ENCODE results near the gene FARP1.

DNA sequence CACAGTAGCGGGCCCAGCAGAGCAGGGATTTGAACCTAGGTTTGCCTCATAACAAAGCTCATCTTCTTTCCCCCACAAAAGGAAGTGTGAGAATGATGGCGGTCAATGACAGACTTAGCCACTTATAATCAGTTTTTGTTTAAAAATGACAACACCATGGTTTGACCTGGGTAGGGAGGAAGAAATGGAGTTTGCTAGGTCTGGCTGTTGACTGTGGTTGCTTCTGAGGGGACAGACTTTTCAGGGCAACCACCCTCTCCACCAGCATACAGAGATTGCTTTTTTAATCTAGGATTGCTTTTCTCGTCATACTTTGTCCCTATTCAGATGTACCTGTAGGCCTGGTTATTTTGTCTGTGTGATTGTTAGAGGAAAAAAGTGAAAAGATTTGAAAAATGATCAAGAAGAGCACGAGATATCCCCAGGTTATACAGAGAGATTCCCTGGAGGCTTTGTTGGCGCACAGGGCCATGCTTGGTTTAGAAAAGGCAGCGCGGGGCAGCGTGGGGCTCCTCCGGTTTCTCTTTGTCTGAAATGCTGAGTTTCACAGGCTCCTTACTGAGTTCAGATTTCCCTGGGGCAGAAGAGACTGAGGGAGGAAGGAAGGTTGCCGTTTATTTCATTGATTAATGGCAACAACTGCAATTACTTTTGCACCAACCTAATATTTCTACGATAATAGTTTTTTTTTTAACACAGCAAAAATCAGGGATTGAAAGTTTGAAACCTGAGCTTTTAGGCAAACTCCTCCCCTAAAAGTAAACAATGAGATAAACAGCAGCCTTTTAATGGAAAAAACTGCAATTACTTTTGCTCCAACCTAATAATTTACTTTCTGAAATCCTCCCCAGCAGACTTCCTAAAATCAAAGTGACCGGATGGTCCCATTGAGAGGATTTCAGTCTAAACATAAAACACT, 131.2 kb downstream of the FARP1 start:
- TF ChIP-seq, protein P1, sequence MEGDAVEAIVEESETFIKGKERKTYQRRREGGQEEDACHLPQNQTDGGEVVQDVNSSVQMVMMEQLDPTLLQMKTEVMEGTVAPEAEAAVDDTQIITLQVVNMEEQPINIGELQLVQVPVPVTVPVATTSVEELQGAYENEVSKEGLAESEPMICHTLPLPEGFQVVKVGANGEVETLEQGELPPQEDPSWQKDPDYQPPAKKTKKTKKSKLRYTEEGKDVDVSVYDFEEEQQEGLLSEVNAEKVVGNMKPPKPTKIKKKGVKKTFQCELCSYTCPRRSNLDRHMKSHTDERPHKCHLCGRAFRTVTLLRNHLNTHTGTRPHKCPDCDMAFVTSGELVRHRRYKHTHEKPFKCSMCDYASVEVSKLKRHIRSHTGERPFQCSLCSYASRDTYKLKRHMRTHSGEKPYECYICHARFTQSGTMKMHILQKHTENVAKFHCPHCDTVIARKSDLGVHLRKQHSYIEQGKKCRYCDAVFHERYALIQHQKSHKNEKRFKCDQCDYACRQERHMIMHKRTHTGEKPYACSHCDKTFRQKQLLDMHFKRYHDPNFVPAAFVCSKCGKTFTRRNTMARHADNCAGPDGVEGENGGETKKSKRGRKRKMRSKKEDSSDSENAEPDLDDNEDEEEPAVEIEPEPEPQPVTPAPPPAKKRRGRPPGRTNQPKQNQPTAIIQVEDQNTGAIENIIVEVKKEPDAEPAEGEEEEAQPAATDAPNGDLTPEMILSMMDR (IDR thresholded peaks at IDR 0.05): no peak
- no peak for TF ChIP-seq EP300 (IDR thresholded peaks at IDR 0.05)

All from gastroesophageal sphincter (tissue), 3 donors.